ENCODE data around the gene ZMPSTE24.

DNA sequence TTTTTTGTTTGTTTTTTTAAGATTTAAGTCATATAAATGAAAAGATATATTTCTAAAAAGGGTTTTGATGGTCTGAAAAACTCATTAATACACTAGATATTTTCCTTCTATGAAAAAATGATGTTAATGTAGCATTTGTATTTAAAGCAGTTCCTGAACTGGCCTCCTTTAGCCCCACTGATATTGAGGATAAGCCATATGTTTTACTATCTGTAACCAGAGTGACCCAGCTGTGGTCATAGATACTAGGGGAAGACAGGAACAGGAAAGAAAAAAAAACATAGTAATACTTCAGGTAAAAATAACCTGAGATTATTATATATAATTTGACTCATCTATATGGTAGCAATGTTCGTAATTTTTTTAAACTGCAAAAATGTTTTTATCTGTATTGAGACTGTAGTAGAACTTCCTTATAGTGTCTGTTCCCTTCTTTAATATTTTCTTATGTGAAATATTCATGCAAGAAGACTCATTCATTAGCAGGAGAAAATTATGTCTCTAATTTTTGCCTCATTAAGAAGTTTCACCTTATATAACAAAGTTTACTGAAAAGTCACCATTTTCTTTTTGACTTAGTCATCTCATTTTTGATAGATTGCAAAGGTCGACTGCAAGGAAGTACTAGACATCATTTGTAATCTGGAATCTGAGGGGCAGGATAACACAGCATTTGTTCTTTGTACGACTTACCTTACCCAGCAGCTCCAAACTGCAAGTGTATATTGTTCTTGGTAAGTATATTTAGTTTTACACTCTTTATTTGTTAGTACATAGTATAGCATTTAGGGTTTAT is 35.9 kb upstream of the ZMPSTE24 start:
- TF ChIP-seq, protein P1, sequence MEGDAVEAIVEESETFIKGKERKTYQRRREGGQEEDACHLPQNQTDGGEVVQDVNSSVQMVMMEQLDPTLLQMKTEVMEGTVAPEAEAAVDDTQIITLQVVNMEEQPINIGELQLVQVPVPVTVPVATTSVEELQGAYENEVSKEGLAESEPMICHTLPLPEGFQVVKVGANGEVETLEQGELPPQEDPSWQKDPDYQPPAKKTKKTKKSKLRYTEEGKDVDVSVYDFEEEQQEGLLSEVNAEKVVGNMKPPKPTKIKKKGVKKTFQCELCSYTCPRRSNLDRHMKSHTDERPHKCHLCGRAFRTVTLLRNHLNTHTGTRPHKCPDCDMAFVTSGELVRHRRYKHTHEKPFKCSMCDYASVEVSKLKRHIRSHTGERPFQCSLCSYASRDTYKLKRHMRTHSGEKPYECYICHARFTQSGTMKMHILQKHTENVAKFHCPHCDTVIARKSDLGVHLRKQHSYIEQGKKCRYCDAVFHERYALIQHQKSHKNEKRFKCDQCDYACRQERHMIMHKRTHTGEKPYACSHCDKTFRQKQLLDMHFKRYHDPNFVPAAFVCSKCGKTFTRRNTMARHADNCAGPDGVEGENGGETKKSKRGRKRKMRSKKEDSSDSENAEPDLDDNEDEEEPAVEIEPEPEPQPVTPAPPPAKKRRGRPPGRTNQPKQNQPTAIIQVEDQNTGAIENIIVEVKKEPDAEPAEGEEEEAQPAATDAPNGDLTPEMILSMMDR (IDR thresholded peaks at IDR 0.05), result no peak
- TF ChIP-seq POLR2A (IDR thresholded peaks at IDR 0.05), result no peak

Data from testis (tissue), 2 donors.